Gastroesophageal sphincter (tissue), 4 donors: ENCODE data around the gene RAPGEF5. TPM values are rescaled to one million over a fixed set of nuclear protein-coding genes. Genes with fewer than 3 reads are reported as not detected.

Experiments used
- ATAC-seq: fragments of 150-250 bp; one replicate; pipeline ENCODE4 v1.9.1; 2016; ENCODE audit warnings: mild to moderate bottlenecking, moderate library complexity
- H3K27ac ChIP-seq, 4 donors: fragments of 200-600 bp; sonication (generic) in 3 of 4; 1 replicate in 3 of 4; 2 replicates in 1 of 4; pipeline ENCODE4 v1.5.1; 2016 to 2019
- H3K27me3 ChIP-seq: fragments of 200-600 bp; sonication (generic); one replicate; pipeline ENCODE4 v1.5.1; 2019
- H3K36me3 ChIP-seq, 2 donors: fragments of 200-600 bp; sonication (generic); one replicate each; pipeline ENCODE4 v1.5.1; 2019; ENCODE audit warnings: control low read depth in 1 of 2
- H3K4me1 ChIP-seq, 3 donors: fragments of 200-600 bp; sonication (generic); 1 replicate in 2 of 3; 2 replicates in 1 of 3; pipeline ENCODE4 v1.5.1; 2016 to 2019; ENCODE audit warnings: control low read depth in 2 of 3
- H3K4me3 ChIP-seq, 2 donors: fragments of 200-600 bp; sonication (generic); one replicate each; pipeline ENCODE4 v1.5.1; 2019; ENCODE audit warnings: mild to moderate bottlenecking in 1 of 2, moderate library complexity in 1 of 2
- H3K9me3 ChIP-seq, 3 donors: fragments of 200-600 bp; sonication (generic); one replicate each; pipeline ENCODE4 v1.5.1; 2017 to 2019; ENCODE audit warnings: control low read depth in 2 of 3
- CTCF ChIP-seq, 4 experiments: fragments of 200-600 bp in 2 of 4; fragments of 450-650 bp in 2 of 4; sonication (generic) in 1 of 4; IDR thresholded peaks; one replicate each; pipeline ENCODE4 v1.5.1; 2017 to 2019; ENCODE audit warnings: antibody characterized with exemption in 4 of 4, mild to moderate bottlenecking in 2 of 4, moderate library complexity in 2 of 4
- EP300 ChIP-seq: sonication (generic); formaldehyde crosslinking; IDR thresholded peaks from one replicate; pipeline ENCODE4 v1.6.1; 2017; ENCODE audit warnings: antibody characterized with exemption, mild to moderate bottlenecking
- POLR2A ChIP-seq, 2 donors: fragments of 450-650 bp; IDR thresholded peaks; one replicate each; pipeline ENCODE4 v1.6.1; 2017; ENCODE audit warnings: antibody characterized with exemption in 2 of 2, mild to moderate bottlenecking in 2 of 2, moderate library complexity in 1 of 2
- POLR2AphosphoS5 ChIP-seq: sonication (generic); formaldehyde crosslinking; IDR thresholded peaks from one replicate; pipeline ENCODE4 v1.6.1; 2017; ENCODE audit warnings: antibody characterized with exemption
- WGBS, 2 donors: methylation state at CpG; one replicate each; pipeline ENCODE4 v1.1.5; 2018; ENCODE audit warnings: low coverage in 1 of 2; 5-methylcytosine and 5-hydroxymethylcytosine counted together
- total RNA-seq, 4 donors: library from RNA; depleted of rRNA; stranded (reverse); fragments of >200 nt; gene quantifications; one replicate each; pipeline ENCODE4 v1.1.0, GENCODE V29; 2016

RAPGEF5 gene
- total RNA-seq, 4 donors from 2014 or later = 21.5 to 29.8 (median 26.6) TPM

GRCh38 chr7:22216309-22216708, 140.6 kb downstream of the RAPGEF5 start:
- no peaks in the 10 kb centered on the region for H3K36me3 ChIP-seq
- H3K4me1 ChIP-seq = peaks cover 0 to 6% (median 0%) of the 10 kb centered on the region in 3 donors
- peaks cover 7% of the 10 kb centered on the region for H3K27me3 ChIP-seq
- no peak overlapping the region for H3K4me3 ChIP-seq
- no peaks in the 10 kb centered on the region for H3K9me3 ChIP-seq
- TF ChIP-seq POLR2AphosphoS5 (no peak), POLR2A (IDR thresholded peaks at IDR 0.05) (no peak), CTCF (IDR thresholded peaks at IDR 0.05) (no peak), EP300 (no peak)
- no peak for ATAC-seq
- H3K27ac ChIP-seq = peak overlapping the region in 3 of 4 donors; percentile 5 to 51 (median 39)
- WGBS, 2 donors = 57 to 83% methylated on average over 1 of the region's 1 CpG

- Histone ChIP-seq H3K4me1 (peaks cover 0 to 6% (median 0%) of the 10 kb centered on the region in 3 donors), H3K27me3 (peaks cover 7% of the 10 kb centered on the region), H3K4me3 (no peak overlapping the region), H3K27ac (peak overlapping the region in 3 of 4 donors; percentile 17 to 51 (median 23)), H3K9me3 (no peaks in the 10 kb centered on the region), H3K36me3 (no peaks in the 10 kb centered on the region)
- TF ChIP-seq CTCF (IDR thresholded peaks at IDR 0.05) (no peak), POLR2AphosphoS5 (no peak), POLR2A (IDR thresholded peaks at IDR 0.05) (no peak), EP300 (no peak)
- 57 to 79% methylated on average over 3 of the region's 3 CpGs for WGBS, 2 donors
- no peak for ATAC-seq
Measured at GRCh38 chr7:22214000-22214399, 143.0 kb downstream of the RAPGEF5 start.

GRCh38 chr7:22213081-22213480, 143.9 kb downstream of the RAPGEF5 start:
- TF ChIP-seq EP300 (no peak), CTCF (IDR thresholded peaks at IDR 0.05) (no peak), POLR2AphosphoS5 (no peak), POLR2A (IDR thresholded peaks at IDR 0.05) (no peak)
- WGBS, 2 donors = 53 to 69% methylated on average over 2 of the region's 2 CpGs
- Histone ChIP-seq H3K36me3 (no peaks in the 10 kb centered on the region), H3K9me3 (no peaks in the 10 kb centered on the region), H3K27me3 (peaks cover 7% of the 10 kb centered on the region), H3K4me1 (peaks cover 0 to 14% (median 0%) of the 10 kb centered on the region in 3 donors), H3K27ac (peak overlapping the region in 1 of 4 donors; percentile 17), H3K4me3 (no peak overlapping the region)
- no peak for ATAC-seq

- no peak for ATAC-seq
- no peaks in the 10 kb centered on the region for H3K36me3 ChIP-seq
- 58 to 74% methylated on average over 2 of the region's 2 CpGs for WGBS, 2 donors
Measured at GRCh38 chr7:22210967-22211366, 146.0 kb downstream of the RAPGEF5 start.

More at GRCh38 chr7:22210967-22211366, 146.0 kb downstream of the RAPGEF5 start:
- Histone ChIP-seq H3K27me3 (peaks cover 2% of the 10 kb centered on the region), H3K27ac (no peak overlapping the region), H3K9me3 (no peaks in the 10 kb centered on the region), H3K4me1 (peaks cover 0 to 9% (median 0%) of the 10 kb centered on the region in 3 donors), H3K4me3 (no peak overlapping the region)
- TF ChIP-seq POLR2A (IDR thresholded peaks at IDR 0.05) = no peak
- no peak for TF ChIP-seq POLR2AphosphoS5
- no peak for TF ChIP-seq CTCF (IDR thresholded peaks at IDR 0.05)
